ENCODE results near the gene CLCN3.

The CLCN3 gene

GRCh38 chr4:169611991-169612870, 8.1 kb upstream of the CLCN3 start, which contains the start of gene NEK1:
TSS of gene NEK1 (minus strand) at chr4:169612583. CDS start at chr4:169602630, 9,953 bp downstream.
- TF ChIP-seq GATA3 (IDR thresholded peaks at IDR 0.05; ENCODE audit: low read depth, low read length) (no peak), GATA2 (IDR thresholded peaks at IDR 0.05; ENCODE audit: low read depth, low read length) (no peak)

- TF ChIP-seq GATA3 (IDR thresholded peaks at IDR 0.05; ENCODE audit: low read depth, low read length) (peak; percentile 83), GATA2 (IDR thresholded peaks at IDR 0.05; ENCODE audit: low read depth, low read length) (peak; percentile 92)
These were observed 7.2 kb upstream of the CLCN3 start for GRCh38 chr4:169612871-169613859.

- TF ChIP-seq GATA3 (IDR thresholded peaks at IDR 0.05; ENCODE audit: low read depth, low read length) (no peak), GATA2 (IDR thresholded peaks at IDR 0.05; ENCODE audit: low read depth, low read length) (no peak)
These were observed 4.8 kb upstream of the CLCN3 start for GRCh38 chr4:169615467-169616106.

GRCh38 chr4:169616846-169617245, 3.5 kb upstream of the CLCN3 start:
- no peak for TF ChIP-seq GATA3 (IDR thresholded peaks at IDR 0.05; ENCODE audit: low read depth, low read length)

GRCh38 chr4:169617306-169617705, 3.1 kb upstream of the CLCN3 start:
- TF ChIP-seq GATA2 (IDR thresholded peaks at IDR 0.05; ENCODE audit: low read depth, low read length) (no peak), GATA3 (IDR thresholded peaks at IDR 0.05; ENCODE audit: low read depth, low read length) (no peak)

- TF ChIP-seq GATA3 (IDR thresholded peaks at IDR 0.05; ENCODE audit: low read depth, low read length) (no peak), GATA2 (IDR thresholded peaks at IDR 0.05; ENCODE audit: low read depth, low read length) (no peak)
These were observed 2.1 kb upstream of the CLCN3 start for GRCh38 chr4:169618286-169618685.

- no peak for TF ChIP-seq GATA3 (IDR thresholded peaks at IDR 0.05; ENCODE audit: low read depth, low read length)
- TF ChIP-seq GATA2 (IDR thresholded peaks at IDR 0.05; ENCODE audit: low read depth, low read length) = no peak
These were observed 1.4 kb upstream of the CLCN3 start for GRCh38 chr4:169618986-169619385.

- no peak for TF ChIP-seq GATA3 (IDR thresholded peaks at IDR 0.05; ENCODE audit: low read depth, low read length)
- TF ChIP-seq GATA2 (IDR thresholded peaks at IDR 0.05; ENCODE audit: low read depth, low read length) = no peak
These were observed 840 bp upstream of the CLCN3 start for GRCh38 chr4:169619518-169619957.

GRCh38 chr4:169620880-169621248, 486 bp downstream of the CLCN3 start:
- TF ChIP-seq GATA3 (IDR thresholded peaks at IDR 0.05; ENCODE audit: low read depth, low read length) = no peak
- no peak for TF ChIP-seq GATA2 (IDR thresholded peaks at IDR 0.05; ENCODE audit: low read depth, low read length)

- TF ChIP-seq GATA3 (IDR thresholded peaks at IDR 0.05; ENCODE audit: low read depth, low read length) (no peak), GATA2 (IDR thresholded peaks at IDR 0.05; ENCODE audit: low read depth, low read length) (no peak)
These were observed 1.5 kb downstream of the CLCN3 start for GRCh38 chr4:169621731-169622492.

GRCh38 chr4:169622566-169622965, 2.2 kb downstream of the CLCN3 start:
- TF ChIP-seq GATA3 (IDR thresholded peaks at IDR 0.05; ENCODE audit: low read depth, low read length) (no peak), GATA2 (IDR thresholded peaks at IDR 0.05; ENCODE audit: low read depth, low read length) (no peak)

GRCh38 chr4:169625886-169626285, 5.5 kb downstream of the CLCN3 start:
- no peak for TF ChIP-seq GATA2 (IDR thresholded peaks at IDR 0.05; ENCODE audit: low read depth, low read length)
- no peak for TF ChIP-seq GATA3 (IDR thresholded peaks at IDR 0.05; ENCODE audit: low read depth, low read length)

Measured in SH-SY5Y (cell line).